K562 (cell line): ENCODE data around the gene KCNAB1. TPM values are rescaled to one million over a fixed set of nuclear protein-coding genes. Genes with fewer than 3 reads are reported as not detected.

ENCODE experiments used
- ATAC-seq: fragments of 200-7000 bp; cut with Tn5 transposase; 3 replicates; pipeline ENCODE4 v1.9.1; 2020; ENCODE audit warnings: moderate library complexity
- BruUV-seq: library from RNA; stranded (reverse); fragments of 400-500 nt; replicated peaks from 2 replicates; lab custom pipeline; 2021; lab: Mats Ljungman, UMichigan
- CTCF ChIA-PET: fragments of 300-600 bp; formaldehyde crosslinking; extraction: SDS; loops from one replicate; lab custom pipeline; 2021; ENCODE audit warnings: low intra/inter-chr PET ratio; lab: Yijun Ruan, JAX
- POLR2A ChIA-PET: fragments of 300-600, 350-650 bp; sonication (Branson Sonifier 250); formaldehyde crosslinking; extraction: SDS; loops from one replicate; lab custom pipeline; 2021; ENCODE audit warnings: antibody characterized with exemption, inconsistent platforms; lab: Yijun Ruan, JAX
- DNase-seq, 4 experiments: peaks; one replicate each; pipeline versions ENCODE4 v3.0.0 to v3.0.0-alpha.2; 2011 to 2018; ENCODE audit warnings: low spot score in 3 of 4, mixed read lengths in 3 of 4; ENCODE audit errors: extremely low read depth in 1 of 4
- FAIRE-seq: peaks from 2 replicates; lab custom pipeline; 2011; peaks lifted over from hg19 to GRCh38; lab: Jason Lieb, UNC
- H2AFZ ChIP-seq: 2 replicates; pipeline ENCODE4 v1.6.0; 2011; ENCODE audit warnings: low read depth, low read length, control low read depth, inconsistent platforms
- H3K27ac ChIP-seq: fragments of 200-600 bp; 3 replicates; pipeline ENCODE4 v1.8.0; 2011; ENCODE audit warnings: low read depth, mild to moderate bottlenecking, control low read depth, inconsistent platforms, low read length, moderate library complexity, mixed read lengths; ENCODE audit errors: extremely low read depth
- H3K27me3 ChIP-seq, 2 experiments: fragments of 300-600 bp in 1 of 2; 2 replicates in 1 of 2; 3 replicates in 1 of 2; pipeline versions ENCODE4 v1.6.0 to v1.8.0; 2011; ENCODE audit warnings: inconsistent platforms in 2 of 2, low read length in 2 of 2, mild to moderate bottlenecking in 1 of 2, mixed read lengths in 1 of 2, moderate library complexity in 1 of 2; ENCODE audit not compliant: control insufficient read depth in 2 of 2, insufficient read depth in 2 of 2
- H3K36me3 ChIP-seq: fragments of 300-600 bp; 3 replicates; pipeline ENCODE4 v1.8.0; 2011; ENCODE audit warnings: mild to moderate bottlenecking, low read length, inconsistent platforms; ENCODE audit not compliant: control insufficient read depth, insufficient read depth
- H3K4me1 ChIP-seq, 2 experiments: fragments of 200-600 bp in 1 of 2; replicated peaks in 1 of 2; 2 replicates in 1 of 2; 3 replicates in 1 of 2; pipeline versions ENCODE4 v1.5.1 to v1.8.0; 2011; ENCODE audit warnings: inconsistent platforms in 2 of 2, low read length in 2 of 2, mild to moderate bottlenecking in 1 of 2, mixed read lengths in 1 of 2, moderate library complexity in 1 of 2; ENCODE audit not compliant: control insufficient read depth in 2 of 2, insufficient read depth in 2 of 2
- H3K4me2 ChIP-seq: 2 replicates; pipeline ENCODE4 v1.6.1; 2011; ENCODE audit warnings: low read length, control low read depth, inconsistent platforms, mixed read lengths; ENCODE audit not compliant: insufficient read depth
- H3K4me3 ChIP-seq: fragments of 200-600 bp; sonication (generic), shearing (Covaris generic); 2 replicates; pipeline ENCODE4 v1.5.1; 2016; ENCODE audit warnings: control low read depth, inconsistent platforms
- H3K79me2 ChIP-seq: fragments of 200-600 bp; 3 replicates; pipeline ENCODE4 v1.8.0; 2011; ENCODE audit warnings: low read length, inconsistent platforms; ENCODE audit not compliant: control insufficient read depth, insufficient read depth
- H3K9ac ChIP-seq, 2 experiments: 2 replicates each; pipeline versions ENCODE4 v1.6.0 to v1.6.1; 2011; ENCODE audit warnings: low read depth in 2 of 2, low read length in 2 of 2, control low read depth in 1 of 2, inconsistent platforms in 1 of 2, mild to moderate bottlenecking in 1 of 2, mixed read lengths in 1 of 2; ENCODE audit not compliant: insufficient read depth in 1 of 2
- H3K9me1 ChIP-seq: one replicate; pipeline ENCODE4 v1.6.0; 2011; ENCODE audit warnings: inconsistent platforms, mild to moderate bottlenecking, low read length, moderate library complexity; ENCODE audit not compliant: control insufficient read depth, insufficient read depth
- H3K9me3 ChIP-seq: replicated peaks from 2 replicates; pipeline ENCODE4 v1.5.1; 2011; ENCODE audit warnings: low read depth, low read length, inconsistent platforms; ENCODE audit not compliant: control insufficient read depth, insufficient read depth
- H4K20me1 ChIP-seq: replicated peaks from 2 replicates; pipeline ENCODE4 v1.6.1; 2011; ENCODE audit warnings: low read length, inconsistent platforms, mixed read lengths; ENCODE audit not compliant: control insufficient read depth, insufficient read depth
- BCOR ChIP-seq: fragments of 450-650 bp; IDR thresholded peaks from 2 replicates; pipeline ENCODE4 v1.6.1; 2016
- NFE2L1 ChIP-seq: fragments of 450-650 bp; IDR thresholded peaks from 2 replicates; pipeline ENCODE4 v1.6.1; 2016; ENCODE audit warnings: missing genetic modification characterization, low read depth, mild to moderate bottlenecking, missing compliant biosample characterization, moderate library complexity, borderline replicate concordance
- PML ChIP-seq: IDR thresholded peaks from 2 replicates; pipeline ENCODE4 v1.6.1; 2012; ENCODE audit warnings: low read length, inconsistent platforms
- ZFPM2 ChIP-seq: fragments of 250-450 bp; sonication (Bioruptor Pico); IDR thresholded peaks from 2 replicates; pipeline ENCODE4 v1.5.1; 2022; ENCODE audit warnings: mild to moderate bottlenecking
- ZNF75A ChIP-seq: fragments of 450-650 bp; formaldehyde crosslinking; IDR thresholded peaks from 2 replicates; pipeline ENCODE4 v1.4.0; 2020; ENCODE audit warnings: mild to moderate bottlenecking
- WGBS: fragments of 100-300 bp; shearing (Covaris generic); methylation state at CpG from one replicate; pipeline ENCODE4 v1.1.6; 2016; ENCODE audit warnings: low coverage, mixed read lengths; ENCODE audit not compliant: insufficient coverage; ENCODE audit errors: missing lambda C conversion rate; 5-methylcytosine and 5-hydroxymethylcytosine counted together
- in situ Hi-C: fragments of 300-500 bp; cut with MboI; formaldehyde crosslinking; loops from 4 replicates; pipeline ENCODE4 v1.15.0; 2018; ENCODE audit warnings: inconsistent platforms, mixed read lengths
- intact Hi-C: fragments of 100-400 bp; cut with micrococcal nuclease; formaldehyde crosslinking; loops from 2 replicates; pipeline ENCODE4 v1.14.2; 2022
- polyA plus RNA-seq, 8 experiments: library from polyadenylated mRNA; depleted of rRNA in 4 of 8; stranded (reverse) in 5 of 8; unstranded in 3 of 8; fragments of >200 nt; fragmentation: Nextera tagmentation in 2 of 8; fragmentation: Illumina TruSeq in 1 of 8; extraction: Ambion mirVana in 2 of 8; extraction: Trizol in 1 of 8; gene quantifications; 2 replicates each; pipeline versions ENCODE4 v1.2.1 to v1.2.3, GENCODE V29; 2011 to 2014; ENCODE audit warnings: inconsistent platforms in 1 of 8, missing spikeins in 1 of 8
- total RNA-seq, 7 experiments: library from RNA; depleted of rRNA in 6 of 7; stranded (reverse); fragments of >200 nt in 6 of 7; fragmentation: Illumina TruSeq in 2 of 7; extraction: Trizol in 2 of 7; gene quantifications; 2 replicates each; pipeline versions ENCODE4 v1.2.1 to v1.2.3, GENCODE V29; 2011 to 2021; ENCODE audit warnings: low replicate concordance in 1 of 7
- TF ChIP-seq, protein P1 (sequence below), 2 experiments: fragments of 450-650 bp in 1 of 2; sonication (generic) in 1 of 2; formaldehyde crosslinking in 1 of 2; IDR thresholded peaks; 2 replicates each; pipeline versions ENCODE4 v1.7.1 to v1.9.0; 2016 to 2022; ENCODE audit warnings: inconsistent platforms in 1 of 2, mild to moderate bottlenecking in 1 of 2, missing genetic modification reagents in 1 of 2
- TF ChIP-seq, protein P2 (sequence below): fragments of 250-450 bp; sonication (Bioruptor Pico); IDR thresholded peaks from 2 replicates; pipeline ENCODE4 v1.8.0; 2021; ENCODE audit warnings: mild to moderate bottlenecking, moderate library complexity
- TF ChIP-seq, protein P3 (sequence below), 2 experiments: IDR thresholded peaks; 2 replicates each; pipeline ENCODE4 v1.6.1; 2012; ENCODE audit warnings: improper control_type of control experiment in 2 of 2, low read depth in 2 of 2, low read length in 2 of 2, borderline replicate concordance in 1 of 2

The KCNAB1 gene
- total and polyA plus RNA-seq, 9 of the 15 experiments (the other 6 are each of a cell fraction or from before 2014, with no cell fraction given) = 0.14 to 1.2 (median 0.51) TPM

DNA sequence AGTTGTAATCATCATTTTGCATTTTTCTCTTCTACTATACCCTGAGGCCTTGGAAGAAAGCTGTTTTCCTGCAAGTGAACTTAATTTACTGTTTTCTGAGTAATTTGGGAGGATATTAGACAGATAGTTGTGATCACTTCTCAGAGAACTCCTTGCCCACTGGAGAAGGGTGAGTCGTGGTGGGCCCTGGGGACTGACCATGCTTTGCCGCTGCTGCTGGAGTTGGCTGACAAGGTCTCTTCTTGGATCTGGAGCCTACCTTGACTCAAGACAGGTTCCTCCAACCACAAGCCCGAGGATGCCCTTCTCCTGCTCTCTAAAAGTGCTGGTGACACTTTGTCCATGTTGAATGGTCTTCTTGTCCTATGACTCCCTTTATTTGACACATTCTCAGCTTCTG, 68.4 kb downstream of the KCNAB1 start:
- no peak for ATAC-seq
- FAIRE-seq = no peak
- in situ Hi-C loops (no loop called here), intact Hi-C loops (no loop called here)
- no peak for DNase-seq
- Histone ChIP-seq H3K9ac (no peak overlapping the region), H3K9me1 (no peaks in the 10 kb centered on the region), H3K4me3 (no peak overlapping the region), H3K9me3 (no peaks in the 10 kb centered on the region), H4K20me1 (no peaks in the 10 kb centered on the region), H3K4me1 (no peaks in the 10 kb centered on the region), H2AFZ (no peak overlapping the region), H3K36me3 (no peaks in the 10 kb centered on the region), H3K27me3 (no peaks in the 10 kb centered on the region), H3K79me2 (no peaks in the 10 kb centered on the region), H3K27ac (no peak overlapping the region), H3K4me2 (no peak overlapping the region)
- BruUV-seq = no TSS peak
- ChIA-PET CTCF (no interaction called here), POLR2A (no interaction called here)
- 3% methylated on average over 3 of the region's 3 CpGs for WGBS
- TF ChIP-seq, protein P1, sequence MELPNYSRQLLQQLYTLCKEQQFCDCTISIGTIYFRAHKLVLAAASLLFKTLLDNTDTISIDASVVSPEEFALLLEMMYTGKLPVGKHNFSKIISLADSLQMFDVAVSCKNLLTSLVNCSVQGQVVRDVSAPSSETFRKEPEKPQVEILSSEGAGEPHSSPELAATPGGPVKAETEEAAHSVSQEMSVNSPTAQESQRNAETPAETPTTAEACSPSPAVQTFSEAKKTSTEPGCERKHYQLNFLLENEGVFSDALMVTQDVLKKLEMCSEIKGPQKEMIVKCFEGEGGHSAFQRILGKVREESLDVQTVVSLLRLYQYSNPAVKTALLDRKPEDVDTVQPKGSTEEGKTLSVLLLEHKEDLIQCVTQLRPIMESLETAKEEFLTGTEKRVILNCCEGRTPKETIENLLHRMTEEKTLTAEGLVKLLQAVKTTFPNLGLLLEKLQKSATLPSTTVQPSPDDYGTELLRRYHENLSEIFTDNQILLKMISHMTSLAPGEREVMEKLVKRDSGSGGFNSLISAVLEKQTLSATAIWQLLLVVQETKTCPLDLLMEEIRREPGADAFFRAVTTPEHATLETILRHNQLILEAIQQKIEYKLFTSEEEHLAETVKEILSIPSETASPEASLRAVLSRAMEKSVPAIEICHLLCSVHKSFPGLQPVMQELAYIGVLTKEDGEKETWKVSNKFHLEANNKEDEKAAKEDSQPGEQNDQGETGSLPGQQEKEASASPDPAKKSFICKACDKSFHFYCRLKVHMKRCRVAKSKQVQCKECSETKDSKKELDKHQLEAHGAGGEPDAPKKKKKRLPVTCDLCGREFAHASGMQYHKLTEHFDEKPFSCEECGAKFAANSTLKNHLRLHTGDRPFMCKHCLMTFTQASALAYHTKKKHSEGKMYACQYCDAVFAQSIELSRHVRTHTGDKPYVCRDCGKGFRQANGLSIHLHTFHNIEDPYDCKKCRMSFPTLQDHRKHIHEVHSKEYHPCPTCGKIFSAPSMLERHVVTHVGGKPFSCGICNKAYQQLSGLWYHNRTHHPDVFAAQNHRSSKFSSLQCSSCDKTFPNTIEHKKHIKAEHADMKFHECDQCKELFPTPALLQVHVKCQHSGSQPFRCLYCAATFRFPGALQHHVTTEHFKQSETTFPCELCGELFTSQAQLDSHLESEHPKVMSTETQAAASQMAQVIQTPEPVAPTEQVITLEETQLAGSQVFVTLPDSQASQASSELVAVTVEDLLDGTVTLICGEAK (IDR thresholded peaks at IDR 0.05) = no peak
- TF ChIP-seq, protein P1 (CRISPR knock-in tag; IDR thresholded peaks at IDR 0.05) = no peak
- TF ChIP-seq NFE2L1 (tag) (no peak), BCOR (no peak), PML (no peak), ZNF75A (CRISPR knock-in tag) (no peak), ZFPM2 (no peak)
- TF ChIP-seq, protein P2, sequence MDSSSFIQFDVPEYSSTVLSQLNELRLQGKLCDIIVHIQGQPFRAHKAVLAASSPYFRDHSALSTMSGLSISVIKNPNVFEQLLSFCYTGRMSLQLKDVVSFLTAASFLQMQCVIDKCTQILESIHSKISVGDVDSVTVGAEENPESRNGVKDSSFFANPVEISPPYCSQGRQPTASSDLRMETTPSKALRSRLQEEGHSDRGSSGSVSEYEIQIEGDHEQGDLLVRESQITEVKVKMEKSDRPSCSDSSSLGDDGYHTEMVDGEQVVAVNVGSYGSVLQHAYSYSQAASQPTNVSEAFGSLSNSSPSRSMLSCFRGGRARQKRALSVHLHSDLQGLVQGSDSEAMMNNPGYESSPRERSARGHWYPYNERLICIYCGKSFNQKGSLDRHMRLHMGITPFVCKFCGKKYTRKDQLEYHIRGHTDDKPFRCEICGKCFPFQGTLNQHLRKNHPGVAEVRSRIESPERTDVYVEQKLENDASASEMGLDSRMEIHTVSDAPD = no peak
- TF ChIP-seq, protein P3, sequence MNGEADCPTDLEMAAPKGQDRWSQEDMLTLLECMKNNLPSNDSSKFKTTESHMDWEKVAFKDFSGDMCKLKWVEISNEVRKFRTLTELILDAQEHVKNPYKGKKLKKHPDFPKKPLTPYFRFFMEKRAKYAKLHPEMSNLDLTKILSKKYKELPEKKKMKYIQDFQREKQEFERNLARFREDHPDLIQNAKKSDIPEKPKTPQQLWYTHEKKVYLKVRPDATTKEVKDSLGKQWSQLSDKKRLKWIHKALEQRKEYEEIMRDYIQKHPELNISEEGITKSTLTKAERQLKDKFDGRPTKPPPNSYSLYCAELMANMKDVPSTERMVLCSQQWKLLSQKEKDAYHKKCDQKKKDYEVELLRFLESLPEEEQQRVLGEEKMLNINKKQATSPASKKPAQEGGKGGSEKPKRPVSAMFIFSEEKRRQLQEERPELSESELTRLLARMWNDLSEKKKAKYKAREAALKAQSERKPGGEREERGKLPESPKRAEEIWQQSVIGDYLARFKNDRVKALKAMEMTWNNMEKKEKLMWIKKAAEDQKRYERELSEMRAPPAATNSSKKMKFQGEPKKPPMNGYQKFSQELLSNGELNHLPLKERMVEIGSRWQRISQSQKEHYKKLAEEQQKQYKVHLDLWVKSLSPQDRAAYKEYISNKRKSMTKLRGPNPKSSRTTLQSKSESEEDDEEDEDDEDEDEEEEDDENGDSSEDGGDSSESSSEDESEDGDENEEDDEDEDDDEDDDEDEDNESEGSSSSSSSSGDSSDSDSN (IDR thresholded peaks at IDR 0.05; ENCODE audit: borderline replicate concordance in 1 of 2, low read depth in 2 of 2, low read length in 2 of 2) = no peak
